Breast epithelium (tissue), 3 donors: ENCODE measurements around the gene GNB5.

Experiments
- CTCF ChIP-seq, 3 donors: fragments of 450-650 bp; IDR thresholded peaks; one replicate each; pipeline ENCODE4 v1.5.1; 2016 to 2017; ENCODE audit warnings: antibody characterized with exemption in 3 of 3, mild to moderate bottlenecking in 3 of 3, moderate library complexity in 3 of 3
- POLR2AphosphoS5 ChIP-seq, 3 donors: sonication (generic); formaldehyde crosslinking; IDR thresholded peaks; one replicate each; pipeline ENCODE4 v1.6.1; 2017; ENCODE audit warnings: antibody characterized with exemption in 3 of 3

- TF ChIP-seq POLR2AphosphoS5 (IDR thresholded peaks at IDR 0.05): no peak
- TF ChIP-seq CTCF (IDR thresholded peaks at IDR 0.05): no peak
Measured at GRCh38 chr15:52111517-52112202, 79.5 kb downstream of the GNB5 start.
